ENCODE data around the gene RCBTB2. TPM values are rescaled to one million over a fixed set of nuclear protein-coding genes. Genes with fewer than 3 reads are reported as not detected.

Gene RCBTB2
- total and polyA plus RNA-seq, 9 of the 15 experiments (the other 6 are each of a cell fraction or from before 2014, with no cell fraction given): 0.91 to 3.3 (median 1.5) TPM

DNA sequence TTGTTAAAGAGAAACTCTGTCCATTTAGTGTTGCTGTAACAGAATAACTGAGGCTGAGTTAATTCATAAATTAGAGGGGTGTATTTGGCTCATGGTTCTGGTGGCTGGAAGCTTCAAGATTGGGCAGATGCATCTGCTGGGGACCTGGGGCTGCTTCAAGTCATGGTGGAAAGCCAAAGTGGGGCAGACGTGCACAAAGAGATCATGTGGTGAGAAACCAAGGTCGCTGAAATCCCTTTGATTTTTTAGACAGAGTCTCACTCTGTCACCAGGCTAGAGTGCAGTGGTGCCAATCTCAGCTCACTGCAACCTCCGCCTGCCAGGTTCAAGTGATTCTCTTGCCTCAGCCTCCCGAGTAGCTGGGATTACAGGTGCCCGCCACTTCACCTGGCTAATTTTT lies 46.0 kb downstream of the RCBTB2 start:
- no peak overlapping the region for H3K9ac ChIP-seq (ENCODE audit: insufficient read depth in 1 of 2, low read depth in 2 of 2, low read length in 2 of 2)
- H3K4me2 ChIP-seq (ENCODE audit: insufficient read depth, low read length): no peak overlapping the region
- ChIA-PET POLR2A (no interaction called here), CTCF (ENCODE audit: low intra/inter-chr PET ratio) (no interaction called here)
- no peak overlapping the region for H3K4me3 ChIP-seq
- no peaks in the 10 kb centered on the region for H3K4me1 ChIP-seq (replicated peaks in 1 of 2; ENCODE audit: control insufficient read depth in 2 of 2, insufficient read depth in 2 of 2, low read length in 2 of 2)
- intact Hi-C loops (cut with micrococcal nuclease): no loop called here
- no peaks in the 10 kb centered on the region for H4K20me1 ChIP-seq (replicated peaks; ENCODE audit: control insufficient read depth, insufficient read depth, low read length)
- BruUV-seq (replicated peaks): no TSS peak
- TF ChIP-seq PATZ1 (CRISPR knock-in tag; IDR thresholded peaks at IDR 0.05; ENCODE audit: borderline replicate concordance) (no peak), PHF8 (IDR thresholded peaks at IDR 0.05; ENCODE audit: borderline replicate concordance, low read length) (no peak), ZNF24 (IDR thresholded peaks at IDR 0.05) (no peak), ZHX1 (conservative IDR thresholded peaks at IDR 0.05; ENCODE audit: low read length) (no peak), NRF1 (conservative IDR thresholded peaks at IDR 0.05 in 1 of 2, IDR thresholded peaks at IDR 0.05 in 1 of 2) (no peak), ZNF76 (CRISPR knock-in tag; IDR thresholded peaks at IDR 0.05; ENCODE audit: borderline replicate concordance) (no peak), ETV6 (IDR thresholded peaks at IDR 0.05; ENCODE audit: borderline replicate concordance in 1 of 2, low read depth in 2 of 2, low read length in 1 of 2) (no peak), ETV6 (CRISPR knock-in tag; IDR thresholded peaks at IDR 0.05; ENCODE audit: borderline replicate concordance) (no peak), PYGO2 (tag; IDR thresholded peaks at IDR 0.05) (no peak), KLF16 (IDR thresholded peaks at IDR 0.05) (no peak), TOE1 (IDR thresholded peaks at IDR 0.05; ENCODE audit: borderline replicate concordance) (no peak), TOE1 (CRISPR knock-in tag; IDR thresholded peaks at IDR 0.05; ENCODE audit: borderline replicate concordance, low read depth) (no peak), NR3C1 (CRISPR knock-in tag; IDR thresholded peaks at IDR 0.05) (no peak), ZBTB34 (CRISPR knock-in tag; IDR thresholded peaks at IDR 0.05) (no peak)
- TF ChIP-seq, protein P1, sequence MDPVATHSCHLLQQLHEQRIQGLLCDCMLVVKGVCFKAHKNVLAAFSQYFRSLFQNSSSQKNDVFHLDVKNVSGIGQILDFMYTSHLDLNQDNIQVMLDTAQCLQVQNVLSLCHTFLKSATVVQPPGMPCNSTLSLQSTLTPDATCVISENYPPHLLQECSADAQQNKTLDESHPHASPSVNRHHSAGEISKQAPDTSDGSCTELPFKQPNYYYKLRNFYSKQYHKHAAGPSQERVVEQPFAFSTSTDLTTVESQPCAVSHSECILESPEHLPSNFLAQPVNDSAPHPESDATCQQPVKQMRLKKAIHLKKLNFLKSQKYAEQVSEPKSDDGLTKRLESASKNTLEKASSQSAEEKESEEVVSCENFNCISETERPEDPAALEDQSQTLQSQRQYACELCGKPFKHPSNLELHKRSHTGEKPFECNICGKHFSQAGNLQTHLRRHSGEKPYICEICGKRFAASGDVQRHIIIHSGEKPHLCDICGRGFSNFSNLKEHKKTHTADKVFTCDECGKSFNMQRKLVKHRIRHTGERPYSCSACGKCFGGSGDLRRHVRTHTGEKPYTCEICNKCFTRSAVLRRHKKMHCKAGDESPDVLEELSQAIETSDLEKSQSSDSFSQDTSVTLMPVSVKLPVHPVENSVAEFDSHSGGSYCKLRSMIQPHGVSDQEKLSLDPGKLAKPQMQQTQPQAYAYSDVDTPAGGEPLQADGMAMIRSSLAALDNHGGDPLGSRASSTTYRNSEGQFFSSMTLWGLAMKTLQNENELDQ (CRISPR knock-in tag; IDR thresholded peaks at IDR 0.05; ENCODE audit: borderline replicate concordance): no peak
- DNase-seq (ENCODE audit: extremely low read depth in 1 of 4, low spot score in 3 of 4) (no peak), ATAC-seq (no peak), FAIRE-seq (no peak)
- in situ Hi-C loops (cut with MboI): no loop called here
- no peaks in the 10 kb centered on the region for H3K27me3 ChIP-seq (ENCODE audit: control insufficient read depth in 2 of 2, insufficient read depth in 2 of 2, low read length in 2 of 2)
- H3K9me3 ChIP-seq (replicated peaks; ENCODE audit: control insufficient read depth, insufficient read depth, low read depth, low read length): no peaks in the 10 kb centered on the region
- WGBS (ENCODE audit: insufficient coverage, low coverage, missing lambda C conversion rate): 36% methylated on average over 4 of the region's 5 CpGs
- no peaks in the 10 kb centered on the region for H3K79me2 ChIP-seq (ENCODE audit: control insufficient read depth, insufficient read depth, low read length)
- no peak overlapping the region for H2AFZ ChIP-seq (ENCODE audit: low read depth, low read length)
- no peaks in the 10 kb centered on the region for H3K36me3 ChIP-seq (ENCODE audit: control insufficient read depth, insufficient read depth, low read length)
- no peak overlapping the region for H3K27ac ChIP-seq (ENCODE audit: extremely low read depth, low read depth, low read length)
- no peaks in the 10 kb centered on the region for H3K9me1 ChIP-seq (ENCODE audit: control insufficient read depth, insufficient read depth, low read length)
